ENCODE measurements around the gene MAN2B1. TPM values are rescaled to one million over a fixed set of nuclear protein-coding genes. Genes with fewer than 3 reads are reported as not detected.
A peak's percentile ranks its signal among the peaks of the same experiment; 100 is the strongest.
"Not testable (repeated sequence)": the region's sequence is repeated elsewhere in the genome, so short reads cannot be mapped to it uniquely, and the experiment has no call there.

Gene MAN2B1
- total and polyA plus RNA-seq, 2 experiments from 2014 or later = 33.2 to 60.8 TPM

DNA sequence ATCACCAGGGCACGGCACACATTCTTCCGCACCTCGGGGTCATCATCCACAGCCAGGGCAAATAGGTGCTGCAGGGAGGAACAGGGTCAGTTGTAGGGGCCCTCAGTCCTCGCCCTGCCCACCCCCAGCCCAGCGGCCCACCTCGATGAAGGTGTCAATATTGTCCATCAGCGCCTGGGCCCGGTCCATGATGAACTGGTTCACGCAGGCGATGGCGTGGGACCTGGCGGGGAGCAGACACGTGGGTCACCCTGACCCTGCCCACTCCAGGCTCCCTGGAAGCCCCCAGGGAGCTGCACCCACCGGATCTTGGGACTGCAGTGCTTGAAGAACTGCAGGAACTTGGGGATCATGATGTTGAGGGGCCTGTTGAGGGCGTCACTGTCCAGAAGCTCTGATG is 48.6 kb upstream of the MAN2B1 start (continued):
- TF ChIP-seq, protein P1, sequence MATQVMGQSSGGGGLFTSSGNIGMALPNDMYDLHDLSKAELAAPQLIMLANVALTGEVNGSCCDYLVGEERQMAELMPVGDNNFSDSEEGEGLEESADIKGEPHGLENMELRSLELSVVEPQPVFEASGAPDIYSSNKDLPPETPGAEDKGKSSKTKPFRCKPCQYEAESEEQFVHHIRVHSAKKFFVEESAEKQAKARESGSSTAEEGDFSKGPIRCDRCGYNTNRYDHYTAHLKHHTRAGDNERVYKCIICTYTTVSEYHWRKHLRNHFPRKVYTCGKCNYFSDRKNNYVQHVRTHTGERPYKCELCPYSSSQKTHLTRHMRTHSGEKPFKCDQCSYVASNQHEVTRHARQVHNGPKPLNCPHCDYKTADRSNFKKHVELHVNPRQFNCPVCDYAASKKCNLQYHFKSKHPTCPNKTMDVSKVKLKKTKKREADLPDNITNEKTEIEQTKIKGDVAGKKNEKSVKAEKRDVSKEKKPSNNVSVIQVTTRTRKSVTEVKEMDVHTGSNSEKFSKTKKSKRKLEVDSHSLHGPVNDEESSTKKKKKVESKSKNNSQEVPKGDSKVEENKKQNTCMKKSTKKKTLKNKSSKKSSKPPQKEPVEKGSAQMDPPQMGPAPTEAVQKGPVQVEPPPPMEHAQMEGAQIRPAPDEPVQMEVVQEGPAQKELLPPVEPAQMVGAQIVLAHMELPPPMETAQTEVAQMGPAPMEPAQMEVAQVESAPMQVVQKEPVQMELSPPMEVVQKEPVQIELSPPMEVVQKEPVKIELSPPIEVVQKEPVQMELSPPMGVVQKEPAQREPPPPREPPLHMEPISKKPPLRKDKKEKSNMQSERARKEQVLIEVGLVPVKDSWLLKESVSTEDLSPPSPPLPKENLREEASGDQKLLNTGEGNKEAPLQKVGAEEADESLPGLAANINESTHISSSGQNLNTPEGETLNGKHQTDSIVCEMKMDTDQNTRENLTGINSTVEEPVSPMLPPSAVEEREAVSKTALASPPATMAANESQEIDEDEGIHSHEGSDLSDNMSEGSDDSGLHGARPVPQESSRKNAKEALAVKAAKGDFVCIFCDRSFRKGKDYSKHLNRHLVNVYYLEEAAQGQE (IDR thresholded peaks at IDR 0.05; ENCODE audit: unreplicated experiment) = no peak

DNA sequence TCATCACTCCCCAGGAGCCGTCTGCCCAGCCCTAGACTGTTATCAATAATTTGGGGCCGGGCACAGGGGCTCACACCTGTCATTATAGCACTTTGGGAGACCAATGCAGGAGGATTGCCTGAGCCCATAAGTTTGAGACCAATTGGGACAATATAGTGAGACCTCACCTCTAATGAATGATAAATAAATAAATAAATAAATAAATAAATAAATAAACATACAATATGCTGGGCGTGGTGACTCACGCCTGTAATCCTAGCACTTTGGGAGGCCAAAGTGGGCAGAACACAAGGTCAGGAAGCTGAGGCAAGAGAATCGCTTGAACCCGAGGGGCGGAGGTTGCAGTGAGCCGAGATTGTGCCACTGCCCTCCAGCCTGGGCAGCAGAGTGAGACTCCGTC is 46.8 kb upstream of the MAN2B1 start:
- not testable (repeated sequence) for H3K4me1 Mint-ChIP-seq; H3K4me3 Mint-ChIP-seq; H2AFZ ChIP-seq; H3K4me3 ChIP-seq; H3K4me1 ChIP-seq (ENCODE audit: insufficient read depth); H3K9me2 ChIP-seq (ENCODE audit: insufficient read depth); H3K9me3 Mint-ChIP-seq; H3K27ac ChIP-seq (ENCODE audit: low read depth); H3K27me3 Mint-ChIP-seq (ENCODE audit: insufficient read depth, low read depth, poor library complexity); DNase-seq (ENCODE audit: low spot score); H3K27me3 ChIP-seq (ENCODE audit: insufficient read depth); H3K4me2 ChIP-seq; ATAC-seq; H3K27ac Mint-ChIP-seq
- peaks cover 86% of the 10 kb centered on the region for H3K36me3 Mint-ChIP-seq (ENCODE audit: low read depth)
- peaks cover 26% of the 10 kb centered on the region for H3K79me2 ChIP-seq (replicated peaks; ENCODE audit: insufficient read depth)
- H4K20me1 ChIP-seq (replicated peaks; ENCODE audit: insufficient read depth) = peaks cover 44% of the 10 kb centered on the region
- peaks cover 49% of the 10 kb centered on the region for H3F3A ChIP-seq (replicated peaks; ENCODE audit: low read depth)
- peaks cover 60% of the 10 kb centered on the region for H3K36me3 ChIP-seq (ENCODE audit: insufficient read depth)

DNA sequence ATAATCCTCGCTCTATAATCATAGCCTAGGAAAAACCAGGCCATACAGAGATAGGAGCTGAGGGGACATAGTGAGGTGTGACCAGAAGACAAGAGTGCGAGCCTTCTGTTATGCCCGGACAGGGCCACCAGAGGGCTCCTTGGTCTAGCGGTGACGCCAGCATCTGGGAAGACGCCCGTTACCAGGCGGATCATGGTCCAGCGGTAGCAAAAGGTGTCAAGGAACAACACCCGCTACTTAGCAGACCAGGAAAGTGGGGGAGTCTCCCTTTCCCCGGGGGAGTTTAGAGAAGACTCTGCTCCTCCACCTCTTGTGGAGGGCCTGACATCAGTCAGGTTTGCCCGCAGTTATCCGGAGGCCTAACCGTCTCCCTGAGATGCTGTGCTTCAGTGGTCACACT is 45.5 kb upstream of the MAN2B1 start:
- H3K4me1 Mint-ChIP-seq; H3K9me3 Mint-ChIP-seq; H3K27me3 Mint-ChIP-seq (ENCODE audit: insufficient read depth, low read depth, poor library complexity); DNase-seq (ENCODE audit: low spot score); H2AFZ ChIP-seq; H3K9me2 ChIP-seq (ENCODE audit: insufficient read depth); H3K4me3 Mint-ChIP-seq; H3K27ac ChIP-seq (ENCODE audit: low read depth); H3K4me3 ChIP-seq; H3K4me1 ChIP-seq (ENCODE audit: insufficient read depth); H3K4me2 ChIP-seq; H3K27me3 ChIP-seq (ENCODE audit: insufficient read depth); H3K27ac Mint-ChIP-seq; ATAC-seq: not testable (repeated sequence)
- peak; percentile 58; the same call in 1 of the 2 replicates for TF ChIP-seq CREB1 (CRISPR knock-in tag; IDR thresholded peaks at IDR 0.05; ENCODE audit: low read depth)
- TF ChIP-seq, protein P2, sequence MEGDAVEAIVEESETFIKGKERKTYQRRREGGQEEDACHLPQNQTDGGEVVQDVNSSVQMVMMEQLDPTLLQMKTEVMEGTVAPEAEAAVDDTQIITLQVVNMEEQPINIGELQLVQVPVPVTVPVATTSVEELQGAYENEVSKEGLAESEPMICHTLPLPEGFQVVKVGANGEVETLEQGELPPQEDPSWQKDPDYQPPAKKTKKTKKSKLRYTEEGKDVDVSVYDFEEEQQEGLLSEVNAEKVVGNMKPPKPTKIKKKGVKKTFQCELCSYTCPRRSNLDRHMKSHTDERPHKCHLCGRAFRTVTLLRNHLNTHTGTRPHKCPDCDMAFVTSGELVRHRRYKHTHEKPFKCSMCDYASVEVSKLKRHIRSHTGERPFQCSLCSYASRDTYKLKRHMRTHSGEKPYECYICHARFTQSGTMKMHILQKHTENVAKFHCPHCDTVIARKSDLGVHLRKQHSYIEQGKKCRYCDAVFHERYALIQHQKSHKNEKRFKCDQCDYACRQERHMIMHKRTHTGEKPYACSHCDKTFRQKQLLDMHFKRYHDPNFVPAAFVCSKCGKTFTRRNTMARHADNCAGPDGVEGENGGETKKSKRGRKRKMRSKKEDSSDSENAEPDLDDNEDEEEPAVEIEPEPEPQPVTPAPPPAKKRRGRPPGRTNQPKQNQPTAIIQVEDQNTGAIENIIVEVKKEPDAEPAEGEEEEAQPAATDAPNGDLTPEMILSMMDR (conservative IDR thresholded peaks at IDR 0.05; ENCODE audit: low read depth in 2 of 2) = peak; percentile 9 to 49; a peak in 2 of 4 replicates
- Histone ChIP-seq H3K36me3 (ENCODE audit: insufficient read depth) (peaks cover 65% of the 10 kb centered on the region), H3K79me2 (replicated peaks; ENCODE audit: insufficient read depth) (peaks cover 14% of the 10 kb centered on the region), H4K20me1 (replicated peaks; ENCODE audit: insufficient read depth) (peaks cover 35% of the 10 kb centered on the region), H3F3A (replicated peaks; ENCODE audit: low read depth) (peaks cover 50% of the 10 kb centered on the region)
- peaks cover 89% of the 10 kb centered on the region for H3K36me3 Mint-ChIP-seq (ENCODE audit: low read depth)
